T-cell (primary cell): ENCODE results near the gene ELMOD3. TPM values are rescaled to one million over a fixed set of nuclear protein-coding genes. Genes with fewer than 3 reads are reported as not detected.

Experiments used
- ATAC-seq, 4 experiments: fragments of 200-7000 bp in 3 of 4; fragments of 150-1000 bp in 1 of 4; cut with Tn5 transposase; replicated peaks in 1 of 4; 1 replicate in 3 of 4; 2 replicates in 1 of 4; pipeline ENCODE4 v1.10.0; 2021; ENCODE audit warnings: moderate library complexity in 3 of 4, mild to moderate bottlenecking in 2 of 4, moderate number of reproducible peaks in 1 of 4
- CTCF ChIA-PET, 2 donors: fragments of 300-600 bp; sonication (Branson Sonifier 250); formaldehyde crosslinking; loops; one replicate each; lab custom pipeline; 2022; ENCODE audit warnings: antibody characterized with exemption in 2 of 2; lab: Charles Lee
- POLR2A ChIA-PET, 2 donors: fragments of 300-600 bp; sonication (Branson Sonifier 250); formaldehyde crosslinking; loops; one replicate each; lab custom pipeline; 2022; ENCODE audit warnings: antibody characterized with exemption in 2 of 2; lab: Charles Lee
- DNase-seq, 35 experiments: peaks; one replicate each; pipeline versions ENCODE4 v3.0.0 to v3.0.0-alpha.2; 2013 to 2023
- H3K27ac ChIP-seq: one replicate; pipeline ENCODE4 v1.5.1; 2013; ENCODE audit warnings: low read length
- H3K27me3 ChIP-seq, 2 experiments: replicated peaks in 1 of 2; 1 replicate in 1 of 2; 2 replicates in 1 of 2; pipeline versions ENCODE4 v1.6.1 to v1.7.0; 2013; ENCODE audit warnings: low read length in 1 of 2, mixed read lengths in 1 of 2; ENCODE audit not compliant: control insufficient read depth in 2 of 2, insufficient read depth in 2 of 2; ENCODE audit errors: extremely low read depth in 1 of 2
- H3K36me3 ChIP-seq, 2 donors: 1 replicate in 1 of 2; 2 replicates in 1 of 2; pipeline versions ENCODE4 v1.6.1 to v1.7.0; 2013; ENCODE audit warnings: low read length in 1 of 2; ENCODE audit not compliant: control insufficient read depth in 2 of 2, insufficient read depth in 1 of 2; ENCODE audit errors: extremely low read depth in 1 of 2
- H3K4me1 ChIP-seq, 2 experiments: 1 replicate in 1 of 2; 2 replicates in 1 of 2; pipeline versions ENCODE4 v1.6.1 to v1.7.0; 2013; ENCODE audit warnings: low read length in 2 of 2, mixed read lengths in 1 of 2; ENCODE audit not compliant: insufficient read depth in 2 of 2, control insufficient read depth in 1 of 2; ENCODE audit errors: extremely low read depth in 1 of 2
- H3K4me3 ChIP-seq, 2 donors: 1 replicate in 1 of 2; 2 replicates in 1 of 2; pipeline versions ENCODE4 v1.5.1 to v1.7.0; 2013; ENCODE audit warnings: mild to moderate bottlenecking in 2 of 2, low read length in 1 of 2, moderate library complexity in 1 of 2; ENCODE audit not compliant: control insufficient read depth in 1 of 2; ENCODE audit errors: extremely low read depth in 1 of 2
- H3K9me3 ChIP-seq: 2 replicates; pipeline ENCODE4 v1.7.0; 2013
- H3K27ac Mint-ChIP-seq, 2 donors: one replicate each; pipeline ENCODE4 v1.8.0; 2020 to 2021; ENCODE audit warnings: mild to moderate bottlenecking in 2 of 2, mixed read lengths in 2 of 2
- H3K27me3 Mint-ChIP-seq, 2 donors: one replicate each; pipeline ENCODE4 v1.8.0; 2021 to 2022; ENCODE audit warnings: mixed read lengths in 2 of 2
- H3K36me3 Mint-ChIP-seq: one replicate; pipeline ENCODE4 v1.8.0; 2021; ENCODE audit warnings: mixed read lengths
- H3K4me1 Mint-ChIP-seq, 3 donors: one replicate each; pipeline ENCODE4 v1.8.0; 2020 to 2022; ENCODE audit warnings: mixed read lengths in 3 of 3, mild to moderate bottlenecking in 1 of 3
- H3K4me3 Mint-ChIP-seq, 3 donors: one replicate each; pipeline ENCODE4 v1.8.0; 2020 to 2022; ENCODE audit warnings: mild to moderate bottlenecking in 3 of 3, mixed read lengths in 3 of 3, moderate library complexity in 3 of 3
- H3K9me3 Mint-ChIP-seq, 3 donors: one replicate each; pipeline ENCODE4 v1.8.0; 2020 to 2022; ENCODE audit warnings: mixed read lengths in 3 of 3
- WGBS: methylation state at CpG from one replicate; pipeline ENCODE4 v1.1.5; 2013; ENCODE audit warnings: missing lambda C conversion rate; ENCODE audit not compliant: insufficient coverage; 5-methylcytosine and 5-hydroxymethylcytosine counted together
- total RNA-seq, 35 experiments: library from RNA in 6 of 35; stranded (reverse) in 6 of 35; fragments of 120-200 nt in 1 of 35; gene quantifications; one replicate each; pipeline versions ENCODE4 v1.2.1 to v1.2.4 and lab custom pipeline; 2013 to 2026

The ELMOD3 gene
- total RNA-seq, result 10 to 100 TPM; 18.8 to 30.9 (median 25.2) TPM
- 25.2 TPM for total RNA-seq (2013)
- 10.0 to 47.1 (median 26.8) reads per million in 29 experiments for total RNA-seq (lab: John Stamatoyannopoulos, UW)

DNA sequence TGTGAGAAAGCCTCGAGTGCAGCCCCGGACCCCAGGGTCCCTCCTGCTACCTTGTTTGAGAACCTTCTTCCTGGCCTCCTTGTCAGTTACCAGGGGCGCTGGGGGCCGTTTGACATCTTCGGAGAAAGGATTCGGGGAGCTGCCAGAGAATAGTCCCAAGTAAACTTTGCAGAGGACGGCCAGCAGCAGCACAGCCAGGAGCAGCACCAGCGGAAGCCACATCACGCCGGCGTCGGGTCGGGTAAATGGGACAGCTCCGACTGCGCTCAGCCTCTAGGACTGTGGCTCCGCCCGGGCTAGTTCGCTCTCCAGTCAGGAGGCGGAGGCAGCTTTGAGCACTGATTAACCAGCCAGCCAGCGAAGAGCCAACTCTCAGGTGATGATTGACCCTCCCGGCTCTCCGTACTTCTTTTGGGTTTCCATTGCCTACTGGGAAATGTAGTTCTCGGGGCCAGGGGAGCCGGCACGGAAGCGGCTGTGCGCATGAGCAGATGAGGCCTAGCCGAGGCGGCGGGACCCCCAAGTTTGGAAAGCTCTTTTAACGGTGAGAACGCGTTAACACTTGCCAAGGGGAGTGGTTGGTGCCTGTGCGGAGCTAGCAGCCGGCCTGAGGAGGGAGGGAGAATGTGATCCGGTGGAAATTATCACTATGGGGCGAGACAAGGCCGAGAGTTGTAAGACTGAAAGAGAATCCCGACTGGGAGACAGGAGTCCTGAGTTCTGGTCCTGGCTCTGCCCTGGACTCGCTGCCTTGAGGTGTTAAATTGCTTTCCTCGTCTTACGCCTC, at the start of gene ELMOD3, which contains the start of gene RETSAT:
Gene ELMOD3, plus strand, starts transcription at position 484 of the 787 bp plus-strand sequence. CDS start 2,430 bp downstream, outside the sequence.
Gene RETSAT, minus strand, starts transcription at position 243 of the 787 bp plus-strand sequence. Its CDS starts 21 bp downstream, at position 222.
- H3K36me3 ChIP-seq, result peaks cover 0 to 36% of the 10 kb centered on the region in 2 donors
- Mint-ChIP-seq H3K27ac (peak within 1 kb of the TSS; percentile 99), H3K36me3 (peaks cover 43% of the 10 kb centered on the region), H3K9me3 (no peaks in the 10 kb centered on the region), H3K27me3 (no peaks in the 10 kb centered on the region), H3K4me3 (peak within 1 kb of the TSS; percentile 92 to 100 (median 97)), H3K4me1 (peaks cover 54 to 59% (median 59%) of the 10 kb centered on the region in 3 donors)
- WGBS, result under 1% methylated on average over 42 of the region's 42 CpGs
- H3K9me3 ChIP-seq, result no peaks in the 10 kb centered on the region
- CTCF ChIA-PET, result interaction anchor here (0.6 to 1.3 kb wide), 10 partner anchors 16 to 241 kb away, joined by 3 to 10 read pairs (median 4); partner anchors contain the start of gene TGOLN2 (in 1 of the 2)
- no peaks in the 10 kb centered on the region for H3K27me3 ChIP-seq
- peak within 1 kb of the TSS; percentile 77 for H3K27ac ChIP-seq
- peaks cover 13 to 29% of the 10 kb centered on the region in 2 experiments for H3K4me1 ChIP-seq
- H3K4me3 ChIP-seq, result peak within 1 kb of the TSS; percentile 74 to 81
- DNase-seq (peak; percentile 88 to 99 (median 97)), ATAC-seq (peak; percentile 98 to 100 (median 99))
- POLR2A ChIA-PET, result interaction anchor here (0.6 to 1.9 kb wide), 5 partner anchors 27 to 182 kb away, joined by 3 to 16 read pairs (median 4); partner anchors contain the start of gene TGOLN2 (in 2 of the 2)

- peaks cover 3 to 4% of the 10 kb centered on the region in 2 donors for H3K27me3 Mint-ChIP-seq
Observed at GRCh38 chr2:85307527-85307897, 47.1 kb upstream of the ELMOD3 start.

GRCh38 chr2:85308201-85308600, 46.4 kb upstream of the ELMOD3 start:
- Mint-ChIP-seq H3K27ac (peak overlapping the region; percentile 90 to 92), H3K36me3 (no peaks in the 10 kb centered on the region), H3K4me3 (peak overlapping the region in 1 of 3 donors; percentile 85), H3K4me1 (peaks cover 32 to 46% (median 43%) of the 10 kb centered on the region in 3 donors), H3K9me3 (no peaks in the 10 kb centered on the region), H3K27me3 (peaks cover 3 to 4% of the 10 kb centered on the region in 2 donors)
- WGBS, result 95% methylated on average over 4 of the region's 6 CpGs
- no peaks in the 10 kb centered on the region for H3K36me3 ChIP-seq
- CTCF ChIA-PET, result interaction anchor here in 1 of 2 donors (1.6 kb wide), 1 partner anchor 8 kb away, joined by 6 read pairs; no protein-coding TSS in a partner anchor
- ATAC-seq (no peak), DNase-seq (no peak)
- H3K27ac ChIP-seq, result no peak overlapping the region
- H3K27me3 ChIP-seq, result peaks cover 0 to 16% of the 10 kb centered on the region in 2 experiments
- H3K4me1 ChIP-seq, result peaks cover 26 to 50% of the 10 kb centered on the region in 2 experiments
- H3K9me3 ChIP-seq, result no peaks in the 10 kb centered on the region
- H3K4me3 ChIP-seq, result no peak overlapping the region
- POLR2A ChIA-PET, result interaction anchor here in 1 of 2 donors (0.5 to 2.8 kb wide), 2 partner anchors 11 to 16 kb away, joined by 3 to 13 read pairs; no protein-coding TSS in a partner anchor

More at GRCh38 chr2:85307527-85307897, 47.1 kb upstream of the ELMOD3 start:
- H3K4me3 ChIP-seq, result peak overlapping the region in 1 of 2 donors; percentile 10
- H3K36me3 ChIP-seq, result no peaks in the 10 kb centered on the region
- Mint-ChIP-seq H3K27ac (peak overlapping the region; percentile 74 to 85), H3K4me3 (peak overlapping the region; percentile 67 to 85 (median 75)), H3K4me1 (peaks cover 32 to 46% (median 43%) of the 10 kb centered on the region in 3 donors), H3K36me3 (no peaks in the 10 kb centered on the region), H3K9me3 (no peaks in the 10 kb centered on the region)
- no peaks in the 10 kb centered on the region for H3K9me3 ChIP-seq
- DNase-seq (no peak), ATAC-seq (no peak)
- H3K27me3 ChIP-seq, result peaks cover 0 to 23% of the 10 kb centered on the region in 2 experiments
- WGBS, result no CpG with 5 or more reads among the region's 9 CpGs
- H3K4me1 ChIP-seq, result peaks cover 26 to 50% of the 10 kb centered on the region in 2 experiments
- POLR2A ChIA-PET, result no interaction called here
- CTCF ChIA-PET, result no interaction called here
- no peak overlapping the region for H3K27ac ChIP-seq

DNA sequence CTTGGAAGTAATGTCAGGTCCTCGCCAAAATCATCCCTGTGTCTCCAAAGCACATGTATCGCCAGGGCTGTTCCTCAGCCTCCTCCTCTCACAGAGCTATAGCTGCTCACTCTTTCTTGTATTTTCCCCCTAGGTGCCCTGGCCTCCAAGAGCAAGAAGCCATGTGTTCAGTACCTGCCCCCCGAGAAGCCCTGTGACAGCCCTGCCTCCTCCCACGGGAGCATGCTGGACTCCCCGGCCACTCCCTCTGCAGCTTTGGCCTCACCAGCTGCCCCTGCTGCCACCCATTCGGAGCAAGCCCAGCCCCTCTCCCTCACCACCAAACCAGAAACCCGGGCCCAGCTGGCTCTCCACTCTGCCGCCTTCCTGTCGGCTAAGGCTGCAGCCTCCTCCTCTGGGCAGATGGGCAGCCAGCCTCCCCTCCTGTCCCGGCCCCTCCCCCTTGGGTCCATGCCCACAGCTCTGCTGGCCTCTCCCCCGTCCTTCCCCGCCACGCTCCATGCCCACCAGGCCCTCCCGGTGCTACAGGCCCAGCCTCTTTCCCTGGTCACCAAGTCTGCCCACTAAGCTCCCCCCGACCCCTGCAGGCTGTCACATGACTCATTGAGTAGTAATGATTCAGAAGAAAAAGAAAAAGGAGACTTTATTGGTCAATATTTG, 45.5 kb upstream of the ELMOD3 start:
- H3K4me3 Mint-ChIP-seq, result peak overlapping the region; percentile 71 to 85 (median 80)
- peak overlapping the region; percentile 90 to 92 for H3K27ac Mint-ChIP-seq
- Histone ChIP-seq H3K36me3 (peaks cover under 1 to 2% of the 10 kb centered on the region in 2 donors), H3K27me3 (peaks cover 0 to 9% of the 10 kb centered on the region in 2 experiments), H3K4me1 (peaks cover 26 to 47% of the 10 kb centered on the region in 2 experiments), H3K27ac (peak overlapping the region; percentile 63), H3K9me3 (no peaks in the 10 kb centered on the region), H3K4me3 (peak overlapping the region; percentile 42 to 66)
- CTCF ChIA-PET, result interaction anchor here (0.6 to 1.6 kb wide), 5 partner anchors 8 to 14 kb away, joined by 3 to 10 read pairs (median 6); no protein-coding TSS in a partner anchor
- ATAC-seq (peak in 3 of 4 experiments; percentile 7 to 22 (median 11)), DNase-seq (no peak)
- WGBS, result 50% methylated on average over 9 of the region's 15 CpGs
- POLR2A ChIA-PET, result interaction anchor here (0.6 to 2.8 kb wide), 3 partner anchors 10 to 87 kb away, joined by 3 to 13 read pairs (median 8); no protein-coding TSS in a partner anchor
- peaks cover 3 to 4% of the 10 kb centered on the region in 2 donors for H3K27me3 Mint-ChIP-seq
- H3K9me3 Mint-ChIP-seq, result no peaks in the 10 kb centered on the region
- no peaks in the 10 kb centered on the region for H3K36me3 Mint-ChIP-seq
- H3K4me1 Mint-ChIP-seq, result peaks cover 34 to 46% (median 46%) of the 10 kb centered on the region in 3 donors

GRCh38 chr2:85309699-85310321, 44.8 kb upstream of the ELMOD3 start:
- Histone ChIP-seq H3K9me3 (no peaks in the 10 kb centered on the region), H3K4me1 (peaks cover 26 to 47% of the 10 kb centered on the region in 2 experiments), H3K27ac (peak overlapping the region; percentile 63), H3K36me3 (peaks cover 6 to 9% of the 10 kb centered on the region in 2 donors), H3K27me3 (peaks cover 0 to 3% of the 10 kb centered on the region in 2 experiments), H3K4me3 (peak overlapping the region; percentile 42 to 66)
- DNase-seq (peak in 17 of 35 experiments; percentile 14 to 50 (median 23)), ATAC-seq (peak; percentile 60 to 71 (median 68))
- ChIA-PET POLR2A (interaction anchor here (0.8 to 2.8 kb wide), 2 partner anchors 10 to 17 kb away, joined by 3 to 13 read pairs; no protein-coding TSS in a partner anchor), CTCF (interaction anchor here (0.6 to 1.6 kb wide), 7 partner anchors 9 to 13 kb away, joined by 3 to 10 read pairs (median 4); no protein-coding TSS in a partner anchor)
- 19% methylated on average over 13 of the region's 19 CpGs for WGBS
- Mint-ChIP-seq H3K27me3 (peaks cover 0 to 4% of the 10 kb centered on the region in 2 donors), H3K9me3 (no peaks in the 10 kb centered on the region), H3K36me3 (peaks cover 3% of the 10 kb centered on the region), H3K27ac (peak overlapping the region; percentile 90 to 92), H3K4me3 (peak overlapping the region; percentile 71 to 85 (median 80)), H3K4me1 (peaks cover 38 to 48% (median 46%) of the 10 kb centered on the region in 3 donors)
